HFFc6 (cell line): Measurements from ENCODE around the gene TNFSF9. TPM values are rescaled to one million over a fixed set of nuclear protein-coding genes. Genes with fewer than 3 reads are reported as not detected.
"Not testable (repeated sequence)": the region's sequence is repeated elsewhere in the genome, so short reads cannot be mapped to it uniquely, and the experiment has no call there.

Source experiments
- DNase-seq: peaks from one replicate; pipeline ENCODE4 v3.0.0-alpha.2; 2018
- H3K27ac Mint-ChIP-seq: 2 replicates; pipeline ENCODE4 v1.8.0; 2020; ENCODE audit warnings: mild to moderate bottlenecking, mixed read lengths
- H3K27me3 Mint-ChIP-seq: 2 replicates; pipeline ENCODE4 v1.8.0; 2021; ENCODE audit warnings: mild to moderate bottlenecking, moderate library complexity, mixed read lengths; ENCODE audit not compliant: insufficient read depth
- H3K36me3 Mint-ChIP-seq: 2 replicates; pipeline ENCODE4 v1.8.0; 2021; ENCODE audit warnings: low read depth, mixed read lengths
- H3K4me1 Mint-ChIP-seq: 2 replicates; pipeline ENCODE4 v1.8.0; 2020; ENCODE audit warnings: low read depth, mixed read lengths
- H3K4me3 Mint-ChIP-seq: 2 replicates; pipeline ENCODE4 v1.8.0; 2020; ENCODE audit warnings: mild to moderate bottlenecking, moderate library complexity, mixed read lengths
- H3K9me3 Mint-ChIP-seq: 2 replicates; pipeline ENCODE4 v1.8.0; 2020; ENCODE audit warnings: mild to moderate bottlenecking, mixed read lengths
- CTCF ChIP-seq: fragments of 200-600 bp; sonication (generic); IDR thresholded peaks from 2 replicates; pipeline ENCODE4 v1.5.0; 2021; ENCODE audit warnings: antibody characterized with exemption, mild to moderate bottlenecking
- total RNA-seq, 6 experiments: library from RNA; stranded (reverse); fragmentation: NEBNext Ultra II Directional; extraction: Animal tissue kit (Norgen Biotek cat#: 25700); gene quantifications; 2 replicates in 1 of 6; 3 replicates in 5 of 6; pipeline ENCODE4 v1.2.3, GENCODE V29; 2021

Gene TNFSF9
- total RNA-seq, 6 experiments from 2014 or later = 0.57 to 3.7 (median 3.2) TPM

- H3K9me3 Mint-ChIP-seq = no peaks in the 10 kb centered on the region; the same call in 1 of the 2 replicates
- H3K27ac Mint-ChIP-seq = no peak overlapping the region
- H3K4me1 Mint-ChIP-seq = no peaks in the 10 kb centered on the region
- DNase-seq = no peak
- TF ChIP-seq CTCF = no peak
- H3K4me3 Mint-ChIP-seq = no peak overlapping the region
- peaks cover 8% of the 10 kb centered on the region; the same call in 1 of the 2 replicates for H3K36me3 Mint-ChIP-seq
- peaks cover 17% of the 10 kb centered on the region for H3K27me3 Mint-ChIP-seq
Measured at GRCh38 chr19:6539514-6539913, 8.7 kb downstream of the TNFSF9 start.

DNA sequence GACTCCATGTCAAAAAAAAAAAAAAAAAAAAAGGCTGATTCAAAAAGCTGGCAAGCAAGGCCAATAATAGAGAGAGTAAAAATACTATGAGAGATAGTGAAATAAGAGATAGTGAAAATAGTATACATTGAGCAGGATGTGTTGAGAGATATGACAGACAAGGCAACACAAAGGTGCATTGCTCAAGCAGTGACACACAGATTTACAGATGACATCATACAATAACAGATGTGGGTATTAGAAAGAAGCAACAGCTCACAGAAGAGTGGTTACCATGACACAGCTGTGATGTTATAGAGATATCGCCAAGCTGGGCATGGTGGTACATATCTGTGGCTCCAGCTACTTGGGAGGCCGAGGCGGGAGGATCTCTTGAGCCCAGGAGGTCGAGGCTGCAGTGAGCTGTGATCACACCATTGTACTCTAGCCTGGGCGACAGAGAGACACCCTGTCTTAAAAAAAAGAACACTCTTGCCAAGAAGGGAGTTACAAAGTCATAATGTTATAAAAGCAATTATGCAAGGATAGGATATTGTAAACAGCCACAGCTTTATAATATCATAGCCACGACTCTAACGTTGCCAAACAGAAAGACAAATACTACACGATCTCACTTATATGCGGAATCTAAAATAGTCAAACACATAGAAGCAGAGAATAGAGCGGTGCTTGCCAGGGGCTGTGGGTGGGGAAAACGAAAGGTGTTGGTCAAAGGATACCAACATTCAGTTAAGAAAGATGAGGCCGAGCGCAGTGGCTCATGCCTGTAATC lies 10.3 kb downstream of the TNFSF9 start:
- Mint-ChIP-seq H3K27me3 (peaks cover 23% of the 10 kb centered on the region), H3K9me3 (no peaks in the 10 kb centered on the region; the same call in 1 of the 2 replicates), H3K27ac (no peak overlapping the region), H3K4me1 (no peaks in the 10 kb centered on the region), H3K4me3 (no peak overlapping the region), H3K36me3 (0 out of 2 replicates have a peak, but pooled peaks cover under 1% of the 10 kb centered on the region)
- DNase-seq = no peak
- TF ChIP-seq CTCF = no peak

- Mint-ChIP-seq H3K27me3 (peaks cover 23% of the 10 kb centered on the region), H3K4me3 (no peak overlapping the region), H3K4me1 (no peaks in the 10 kb centered on the region), H3K9me3 (no peaks in the 10 kb centered on the region), H3K36me3 (no peaks in the 10 kb centered on the region), H3K27ac (no peak overlapping the region)
- TF ChIP-seq CTCF = no peak
- no peak for DNase-seq
Measured at GRCh38 chr19:6543866-6544347, 13.1 kb downstream of the TNFSF9 start.

- H3K27me3 Mint-ChIP-seq = peaks cover 12% of the 10 kb centered on the region
- H3K27ac Mint-ChIP-seq, H3K9me3 Mint-ChIP-seq, H3K4me3 Mint-ChIP-seq, H3K4me1 Mint-ChIP-seq, DNase-seq, H3K36me3 Mint-ChIP-seq: not testable (repeated sequence)
Measured at GRCh38 chr19:6550679-6551078, 19.9 kb downstream of the TNFSF9 start.

GRCh38 chr19:6551091-6551490 lies 20.3 kb downstream of the TNFSF9 start:
- H3K4me1 Mint-ChIP-seq = no peaks in the 10 kb centered on the region
- no peak for DNase-seq
- H3K9me3 Mint-ChIP-seq = no peaks in the 10 kb centered on the region
- peaks cover 12% of the 10 kb centered on the region for H3K27me3 Mint-ChIP-seq
- no peak for TF ChIP-seq CTCF
- no peaks in the 10 kb centered on the region for H3K36me3 Mint-ChIP-seq
- H3K4me3 Mint-ChIP-seq = no peak overlapping the region
- H3K27ac Mint-ChIP-seq = no peak overlapping the region
